ENCODE measurements around the gene PRRT1B.

Gene PRRT1B

GRCh38 chr9:131545003-131545785 lies at the start of gene PRRT1B:
Gene PRRT1B (plus strand): TSS chr9:131545523. CDS start chr9:131545616, 93 bp downstream.
- H3K9ac ChIP-seq (ENCODE audit: insufficient read length, low read depth), result peak within 1 kb of the TSS; percentile 44
- peak within 1 kb of the TSS; percentile 11 for H3K4me3 ChIP-seq (ENCODE audit: insufficient read length, low read depth)
- DNase-seq (ENCODE audit: low read depth, low spot score), result no peak

GRCh38 chr9:131495785-131496184 lies 49.5 kb upstream of the PRRT1B start:
- Histone ChIP-seq H3K9me3 (ENCODE audit: insufficient read depth, low read length) (no peaks in the 10 kb centered on the region), H3K27me3 (ENCODE audit: insufficient read depth, insufficient read length) (no peaks in the 10 kb centered on the region), H3K4me1 (ENCODE audit: insufficient read depth, insufficient read length) (peaks cover 8% of the 10 kb centered on the region), H3K9ac (ENCODE audit: insufficient read length, low read depth) (no peak overlapping the region), H3K4me3 (ENCODE audit: insufficient read length, low read depth) (no peak overlapping the region), H3K36me3 (ENCODE audit: insufficient read depth, insufficient read length, low read length) (peaks cover 98% of the 10 kb centered on the region)
- TF ChIP-seq ZNF274 (IDR thresholded peaks at IDR 0.05; ENCODE audit: low read depth, low read length), result no peak
- TF ChIP-seq SUZ12 (IDR thresholded peaks at IDR 0.05; ENCODE audit: extremely low read depth, insufficient read depth, insufficient read length), result no peak
- TF ChIP-seq YY1 (IDR thresholded peaks at IDR 0.05; ENCODE audit: insufficient read depth, insufficient read length), result no peak
- DNase-seq (ENCODE audit: low read depth, low spot score), result no peak

More at GRCh38 chr9:131545003-131545785, at the start of gene PRRT1B:
- no peak for TF ChIP-seq SUZ12 (IDR thresholded peaks at IDR 0.05; ENCODE audit: extremely low read depth, insufficient read depth, insufficient read length)
- TF ChIP-seq ZNF274 (IDR thresholded peaks at IDR 0.05; ENCODE audit: low read depth, low read length), result no peak
- no peak for TF ChIP-seq YY1 (IDR thresholded peaks at IDR 0.05; ENCODE audit: insufficient read depth, insufficient read length)
- no peaks in the 10 kb centered on the region for H3K36me3 ChIP-seq (ENCODE audit: insufficient read depth, insufficient read length, low read length)
- H3K9me3 ChIP-seq (ENCODE audit: insufficient read depth, low read length), result peaks cover 28% of the 10 kb centered on the region
- H3K27me3 ChIP-seq (ENCODE audit: insufficient read depth, insufficient read length), result no peaks in the 10 kb centered on the region
- peaks cover 7% of the 10 kb centered on the region for H3K4me1 ChIP-seq (ENCODE audit: insufficient read depth, insufficient read length)

GRCh38 chr9:131496844-131497405 lies 48.4 kb upstream of the PRRT1B start:
- TF ChIP-seq YY1 (IDR thresholded peaks at IDR 0.05; ENCODE audit: insufficient read depth, insufficient read length) (no peak), ZNF274 (IDR thresholded peaks at IDR 0.05; ENCODE audit: low read depth, low read length) (no peak), SUZ12 (IDR thresholded peaks at IDR 0.05; ENCODE audit: extremely low read depth, insufficient read depth, insufficient read length) (no peak)
- peaks cover 8% of the 10 kb centered on the region for H3K4me1 ChIP-seq (ENCODE audit: insufficient read depth, insufficient read length)

GRCh38 chr9:131499254-131499767 lies 46.0 kb upstream of the PRRT1B start:
- Histone ChIP-seq H3K36me3 (ENCODE audit: insufficient read depth, insufficient read length, low read length) (peaks cover 66% of the 10 kb centered on the region), H3K9me3 (ENCODE audit: insufficient read depth, low read length) (no peaks in the 10 kb centered on the region), H3K27me3 (ENCODE audit: insufficient read depth, insufficient read length) (peaks cover 6% of the 10 kb centered on the region), H3K4me3 (ENCODE audit: insufficient read length, low read depth) (no peak overlapping the region), H3K9ac (ENCODE audit: insufficient read length, low read depth) (peak overlapping the region; percentile 44), H3K4me1 (ENCODE audit: insufficient read depth, insufficient read length) (peaks cover 12% of the 10 kb centered on the region)
- TF ChIP-seq YY1 (IDR thresholded peaks at IDR 0.05; ENCODE audit: insufficient read depth, insufficient read length), result no peak
- DNase-seq (ENCODE audit: low read depth, low spot score), result no peak

More at GRCh38 chr9:131496844-131497405, 48.4 kb upstream of the PRRT1B start:
- Histone ChIP-seq H3K9me3 (ENCODE audit: insufficient read depth, low read length) (no peaks in the 10 kb centered on the region), H3K4me3 (ENCODE audit: insufficient read length, low read depth) (no peak overlapping the region), H3K36me3 (ENCODE audit: insufficient read depth, insufficient read length, low read length) (peaks cover 90% of the 10 kb centered on the region), H3K27me3 (ENCODE audit: insufficient read depth, insufficient read length) (no peaks in the 10 kb centered on the region), H3K9ac (ENCODE audit: insufficient read length, low read depth) (peak overlapping the region; percentile 14)
- DNase-seq (ENCODE audit: low read depth, low spot score), result no peak

GRCh38 chr9:131500377-131500776 lies 44.9 kb upstream of the PRRT1B start:
- no peak overlapping the region for H3K4me3 ChIP-seq (ENCODE audit: insufficient read length, low read depth)
- no peak for DNase-seq (ENCODE audit: low read depth, low spot score)
- no peak overlapping the region for H3K9ac ChIP-seq (ENCODE audit: insufficient read length, low read depth)
- peaks cover 56% of the 10 kb centered on the region for H3K36me3 ChIP-seq (ENCODE audit: insufficient read depth, insufficient read length, low read length)
- no peak for TF ChIP-seq ZNF274 (IDR thresholded peaks at IDR 0.05; ENCODE audit: low read depth, low read length)
- TF ChIP-seq SUZ12 (IDR thresholded peaks at IDR 0.05; ENCODE audit: extremely low read depth, insufficient read depth, insufficient read length), result no peak
- TF ChIP-seq YY1 (IDR thresholded peaks at IDR 0.05; ENCODE audit: insufficient read depth, insufficient read length), result no peak
- H3K9me3 ChIP-seq (ENCODE audit: insufficient read depth, low read length), result no peaks in the 10 kb centered on the region
- H3K4me1 ChIP-seq (ENCODE audit: insufficient read depth, insufficient read length), result peaks cover 12% of the 10 kb centered on the region
- H3K27me3 ChIP-seq (ENCODE audit: insufficient read depth, insufficient read length), result peaks cover 6% of the 10 kb centered on the region

GRCh38 chr9:131500939-131501541 lies 44.3 kb upstream of the PRRT1B start:
- DNase-seq (ENCODE audit: low read depth, low spot score), result no peak
- H3K36me3 ChIP-seq (ENCODE audit: insufficient read depth, insufficient read length, low read length), result peaks cover 50% of the 10 kb centered on the region
- TF ChIP-seq SUZ12 (IDR thresholded peaks at IDR 0.05; ENCODE audit: extremely low read depth, insufficient read depth, insufficient read length) (no peak), ZNF274 (IDR thresholded peaks at IDR 0.05; ENCODE audit: low read depth, low read length) (no peak), YY1 (IDR thresholded peaks at IDR 0.05; ENCODE audit: insufficient read depth, insufficient read length) (no peak)
- H3K4me1 ChIP-seq (ENCODE audit: insufficient read depth, insufficient read length), result peaks cover 12% of the 10 kb centered on the region
- no peak overlapping the region for H3K9ac ChIP-seq (ENCODE audit: insufficient read length, low read depth)
- peaks cover 6% of the 10 kb centered on the region for H3K27me3 ChIP-seq (ENCODE audit: insufficient read depth, insufficient read length)
- H3K4me3 ChIP-seq (ENCODE audit: insufficient read length, low read depth), result no peak overlapping the region
- no peaks in the 10 kb centered on the region for H3K9me3 ChIP-seq (ENCODE audit: insufficient read depth, low read length)
